Retina (tissue), 1 donor: ENCODE data around the gene CACNA1B.
"Not testable (repeated sequence)": the region's sequence is repeated elsewhere in the genome, so short reads cannot be mapped to it uniquely, and the experiment has no call there.

Experiments
- DNase-seq: peaks from one replicate; pipeline ENCODE4 v3.0.0-alpha.2; 2016

CACNA1B gene

DNA sequence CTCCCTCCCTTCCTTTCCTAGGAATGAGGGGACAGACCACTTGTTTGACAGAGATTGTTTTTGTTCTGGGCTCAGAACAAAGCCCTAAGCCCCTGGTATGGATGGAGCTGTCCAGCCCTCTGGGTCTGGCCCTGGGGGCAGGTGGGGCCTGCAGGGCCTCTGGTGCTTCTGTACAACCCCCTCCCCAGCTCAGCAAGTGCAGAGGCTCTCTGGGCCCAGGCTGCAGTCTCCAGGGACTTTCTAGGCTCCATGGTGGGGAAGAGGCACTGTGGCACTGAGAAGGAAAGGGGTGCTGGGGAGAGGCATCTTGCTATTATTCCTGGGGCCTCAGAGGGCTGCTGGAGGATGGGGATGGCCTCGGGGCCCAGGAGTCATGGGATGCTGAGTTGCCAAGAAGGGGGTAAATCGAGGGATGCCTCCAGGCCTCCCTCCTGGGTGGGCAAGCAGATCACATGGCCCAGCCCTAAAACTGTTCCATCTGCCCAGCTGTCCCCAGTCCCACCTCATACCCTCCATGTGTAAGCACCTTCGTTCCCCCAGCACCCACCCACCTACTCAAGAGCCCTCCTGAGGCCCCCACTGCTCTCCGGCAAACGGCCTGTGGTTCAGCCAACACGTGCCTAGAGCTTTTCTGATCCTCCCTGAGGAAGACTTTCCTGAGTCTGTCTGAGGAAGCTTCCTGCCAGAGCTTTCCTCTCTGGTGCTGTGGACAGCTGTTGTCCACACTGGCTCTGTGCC, 225.7 kb downstream of the CACNA1B start:
- DNase-seq: no peak

DNA sequence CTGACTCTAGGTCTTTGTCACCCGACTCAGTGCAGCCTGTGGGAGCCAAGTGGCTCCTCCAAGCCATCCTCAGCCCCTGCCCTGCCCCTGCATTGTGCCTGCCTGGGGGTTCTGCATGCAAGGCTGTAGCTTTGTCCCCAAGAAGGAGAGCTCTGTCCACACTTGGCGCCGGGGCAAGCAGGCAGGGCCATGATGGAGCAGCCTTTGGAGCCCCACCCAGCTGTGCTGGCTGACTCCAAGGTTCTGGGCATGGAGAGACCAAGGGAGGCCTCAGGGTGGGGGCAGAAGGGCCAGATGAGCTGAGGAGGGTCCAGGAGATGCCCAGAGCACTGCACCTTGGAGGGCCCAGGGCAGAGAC, 226.2 kb downstream of the CACNA1B start:
- DNase-seq: no peak

DNA sequence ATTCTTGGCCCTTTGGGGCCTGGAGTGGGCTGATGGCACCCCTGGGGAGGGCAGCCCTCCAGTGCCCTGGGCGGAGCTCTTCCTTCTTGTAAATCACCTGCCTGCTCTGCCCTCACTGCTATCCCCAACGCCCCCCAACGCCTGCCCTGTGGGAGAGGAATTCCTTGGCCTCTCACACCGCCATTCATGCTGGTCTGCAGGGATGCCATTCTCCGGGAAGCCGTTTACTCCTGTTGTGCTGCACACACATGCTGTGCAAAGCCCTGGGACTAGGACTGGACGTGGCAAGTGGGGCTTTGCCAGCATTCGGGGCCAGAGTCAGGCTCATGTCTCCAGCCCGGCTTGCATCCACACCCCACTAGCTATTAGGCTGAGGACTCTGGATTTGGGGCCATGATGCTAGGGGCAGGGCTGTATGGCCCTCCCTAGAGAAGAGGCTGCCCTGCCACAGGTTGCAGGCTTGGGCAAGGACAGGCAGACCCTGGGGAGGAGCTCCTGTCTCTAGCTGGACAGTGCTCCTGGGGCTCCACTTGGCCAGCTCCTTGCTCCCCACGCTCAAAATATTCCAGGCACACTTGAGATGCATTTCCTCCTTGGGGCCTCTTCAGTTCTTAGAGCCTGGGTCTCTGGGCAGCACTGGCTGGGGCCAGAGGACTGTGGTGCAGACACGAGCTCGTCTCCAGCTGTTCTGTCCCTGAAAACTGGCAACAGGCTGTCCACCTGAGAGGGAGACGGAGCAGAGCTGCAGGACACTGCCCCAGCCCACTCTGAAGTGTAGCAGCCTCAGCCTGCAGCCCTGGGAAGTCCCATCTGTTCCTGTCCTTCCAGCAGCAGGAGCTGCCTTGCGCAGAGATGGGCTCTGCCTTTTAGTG, 226.9 kb downstream of the CACNA1B start:
- no peak for DNase-seq

DNA sequence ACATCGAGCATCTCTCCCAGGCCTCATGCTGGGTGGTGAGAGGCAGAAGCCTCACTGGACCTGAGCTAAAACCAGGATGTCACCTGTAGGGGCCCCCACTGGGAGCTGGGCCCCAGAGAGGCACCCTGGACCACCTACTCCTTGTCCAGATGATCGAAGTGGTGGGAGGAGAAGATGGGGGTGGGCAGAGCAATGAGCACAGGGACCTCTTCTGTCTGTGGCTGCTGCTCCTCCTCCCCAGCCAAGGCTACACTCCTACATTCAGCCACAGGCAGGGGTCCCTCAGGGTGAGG, 227.5 kb downstream of the CACNA1B start:
- DNase-seq: no peak

DNA sequence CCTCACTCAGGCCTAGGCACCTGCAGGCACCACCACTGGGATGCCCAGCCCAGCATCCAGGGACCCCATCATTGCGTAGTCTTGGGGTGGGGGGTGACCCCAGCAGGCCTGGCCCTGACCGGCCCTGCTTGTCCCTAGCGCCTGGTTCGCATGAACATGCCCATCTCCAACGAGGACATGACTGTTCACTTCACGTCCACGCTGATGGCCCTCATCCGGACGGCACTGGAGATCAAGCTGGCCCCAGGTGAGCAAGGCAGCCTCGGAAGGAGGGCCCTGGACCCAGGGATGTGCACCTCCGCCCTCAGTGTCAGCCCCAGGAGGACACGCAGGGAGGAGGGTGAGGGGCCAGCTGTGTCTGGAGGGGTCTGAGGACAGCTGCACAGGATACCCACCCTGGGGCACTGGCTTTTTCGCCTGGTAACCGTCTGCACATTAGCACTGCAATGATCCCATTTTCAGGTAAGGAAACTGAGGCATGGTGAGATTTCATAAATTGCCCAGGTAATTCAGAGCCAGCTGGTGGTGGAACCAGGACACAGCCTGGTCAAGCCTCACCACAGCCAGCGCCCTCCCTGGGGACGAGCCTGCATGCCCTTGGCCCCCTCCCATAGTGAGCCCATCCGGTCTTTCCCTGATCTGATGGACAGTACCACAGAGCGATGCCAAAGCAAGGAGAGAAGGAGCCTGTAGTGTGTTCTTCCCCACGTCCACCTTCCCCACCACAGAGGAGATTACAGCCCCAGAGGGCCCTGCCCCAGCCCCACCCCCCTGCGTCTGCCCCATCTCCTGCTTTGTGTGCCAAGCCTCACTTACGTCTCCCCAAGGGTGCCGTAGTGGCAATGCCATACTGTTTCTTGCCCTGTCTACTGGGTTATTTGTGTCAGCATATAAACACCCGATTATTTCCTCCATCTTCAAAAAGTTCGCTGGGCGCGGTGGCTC, 228.3 kb downstream of the CACNA1B start:
- no peak for DNase-seq

DNA sequence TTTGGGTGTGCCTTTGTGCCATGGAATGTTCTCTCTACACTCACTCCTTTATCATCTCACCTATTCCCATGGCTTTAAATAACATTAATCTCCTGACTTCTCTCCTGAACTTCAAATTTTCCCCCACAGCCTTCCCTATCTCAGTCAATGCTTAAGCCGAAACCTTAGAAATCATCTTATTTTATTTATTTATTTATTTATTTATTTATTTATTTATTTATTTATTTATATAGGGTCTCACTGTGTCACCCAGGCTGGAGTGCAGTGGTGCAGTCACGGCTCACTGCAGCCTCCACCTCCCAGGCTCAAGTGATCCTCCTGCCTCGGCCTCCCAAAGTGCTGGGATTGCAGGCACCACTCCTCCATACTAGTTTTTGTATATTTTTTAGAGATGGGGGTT, 229.5 kb downstream of the CACNA1B start:
- not testable (repeated sequence) for DNase-seq

DNA sequence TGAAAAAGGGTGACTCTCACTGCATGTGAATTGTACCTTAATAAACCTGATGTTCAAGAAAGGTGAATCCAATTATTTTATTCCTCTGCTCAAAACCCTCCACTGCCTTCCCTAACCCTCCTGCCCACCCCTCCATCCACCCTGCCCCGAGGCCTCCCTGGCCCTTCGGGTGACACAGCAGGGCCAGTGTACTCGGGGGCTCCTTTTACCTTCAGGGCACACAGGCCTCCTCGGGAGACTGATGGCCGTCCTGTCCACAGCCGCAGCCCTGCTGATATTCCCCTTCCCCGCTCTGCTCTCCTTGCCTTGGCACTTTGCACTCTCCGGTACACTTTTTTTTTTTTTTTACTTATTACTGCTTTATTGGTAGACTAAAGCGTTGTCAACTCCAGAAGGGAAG, 234.0 kb downstream of the CACNA1B start:
- no peak for DNase-seq

DNA sequence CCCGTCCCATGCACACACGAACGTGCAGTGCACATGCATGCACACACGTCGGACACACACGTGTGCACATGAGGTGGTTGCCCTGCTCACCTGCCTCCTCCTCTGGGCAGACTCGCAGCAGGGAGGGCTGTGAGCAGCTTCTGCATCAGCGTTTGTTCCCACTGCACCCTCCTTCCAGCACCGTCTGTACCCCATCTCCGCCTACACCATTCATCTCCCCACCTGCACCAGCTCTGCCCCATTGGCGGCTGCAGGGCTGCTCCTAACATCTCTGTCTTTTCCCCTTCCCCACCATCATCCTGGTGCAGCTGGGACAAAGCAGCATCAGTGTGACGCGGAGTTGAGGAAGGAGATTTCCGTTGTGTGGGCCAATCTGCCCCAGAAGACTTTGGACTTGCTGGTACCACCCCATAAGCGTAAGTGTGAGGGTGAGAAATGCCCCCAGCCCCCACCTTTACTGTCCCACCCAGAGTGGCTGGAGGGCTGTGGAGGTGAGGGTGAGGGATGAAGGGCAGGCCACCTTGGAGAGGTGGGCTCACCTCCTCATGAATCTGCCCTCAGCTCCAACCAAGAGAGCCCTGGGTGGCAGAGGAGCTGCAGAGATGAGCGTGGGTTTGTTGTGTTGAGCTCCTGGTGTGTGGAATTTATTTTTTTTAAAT, 234.6 kb downstream of the CACNA1B start:
- DNase-seq: no peak

DNA sequence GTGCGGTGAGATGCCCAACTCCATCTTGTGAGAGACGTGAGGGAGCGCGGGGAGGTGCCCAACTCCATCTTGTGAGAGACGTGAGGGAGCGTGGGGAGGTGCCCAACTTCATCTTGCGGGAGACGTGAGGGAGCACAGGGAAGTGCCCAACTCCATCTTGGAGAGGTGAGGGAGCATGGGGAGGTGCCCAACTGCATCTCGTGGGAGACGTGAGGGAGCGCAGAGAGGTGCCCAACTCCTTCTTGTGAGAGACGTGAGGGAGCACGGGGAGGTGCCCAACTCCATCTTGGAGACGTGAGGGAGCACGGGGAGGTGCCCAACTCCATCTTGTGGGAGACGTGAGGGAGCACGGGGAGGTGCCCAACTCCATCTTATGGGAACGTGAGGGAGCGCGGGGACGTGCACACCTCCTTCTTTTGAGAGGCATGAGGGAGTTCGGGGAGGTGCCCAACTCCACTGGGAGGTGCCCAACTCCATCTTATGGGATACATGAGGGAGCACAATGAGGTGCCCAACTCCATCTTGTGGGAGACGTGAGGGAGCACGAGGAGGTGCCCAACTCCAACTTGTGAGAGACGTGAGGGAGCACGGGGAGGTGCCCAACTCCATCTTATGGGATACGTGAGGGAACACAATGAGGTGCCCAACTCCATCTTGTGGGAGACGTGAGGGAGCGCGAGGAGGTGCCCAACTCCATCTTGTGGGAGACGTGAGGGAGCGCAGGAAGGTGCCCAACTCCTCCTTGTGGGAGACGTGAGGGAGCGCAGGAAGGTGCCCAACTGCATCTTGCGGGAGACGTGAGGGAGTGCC, 235.4 kb downstream of the CACNA1B start:
- no peak for DNase-seq

DNA sequence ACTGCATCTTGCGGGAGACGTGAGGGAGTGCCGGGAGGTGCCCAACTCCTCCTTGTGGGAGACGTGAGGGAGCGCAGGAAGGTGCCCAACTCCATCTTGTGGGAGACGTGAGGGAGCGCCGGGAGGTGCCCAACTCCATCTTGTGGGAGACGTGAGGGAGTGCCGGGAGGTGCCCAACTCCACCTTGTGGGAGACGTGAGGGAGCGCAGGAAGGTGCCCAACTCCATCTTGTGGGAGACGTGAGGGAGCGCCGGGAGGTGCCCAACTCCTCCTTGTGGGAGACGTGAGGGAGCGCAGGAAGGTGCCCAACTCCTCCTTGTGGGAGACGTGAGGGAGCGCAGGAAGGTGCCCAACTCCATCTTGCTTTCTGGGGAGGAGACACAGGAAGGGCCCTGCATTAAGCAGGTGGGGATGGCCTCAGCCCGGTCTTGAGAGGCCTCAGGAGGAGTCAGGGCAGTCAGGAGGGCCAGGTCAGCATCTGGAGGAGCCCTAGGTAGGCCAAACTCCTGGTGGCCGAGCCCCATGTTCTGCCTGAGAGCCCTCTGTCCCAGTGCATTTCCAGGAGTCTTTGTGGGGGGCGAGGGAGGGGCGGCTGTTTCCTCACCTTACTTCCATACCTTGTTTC, 236.2 kb downstream of the CACNA1B start:
- DNase-seq: not testable (repeated sequence)

DNA sequence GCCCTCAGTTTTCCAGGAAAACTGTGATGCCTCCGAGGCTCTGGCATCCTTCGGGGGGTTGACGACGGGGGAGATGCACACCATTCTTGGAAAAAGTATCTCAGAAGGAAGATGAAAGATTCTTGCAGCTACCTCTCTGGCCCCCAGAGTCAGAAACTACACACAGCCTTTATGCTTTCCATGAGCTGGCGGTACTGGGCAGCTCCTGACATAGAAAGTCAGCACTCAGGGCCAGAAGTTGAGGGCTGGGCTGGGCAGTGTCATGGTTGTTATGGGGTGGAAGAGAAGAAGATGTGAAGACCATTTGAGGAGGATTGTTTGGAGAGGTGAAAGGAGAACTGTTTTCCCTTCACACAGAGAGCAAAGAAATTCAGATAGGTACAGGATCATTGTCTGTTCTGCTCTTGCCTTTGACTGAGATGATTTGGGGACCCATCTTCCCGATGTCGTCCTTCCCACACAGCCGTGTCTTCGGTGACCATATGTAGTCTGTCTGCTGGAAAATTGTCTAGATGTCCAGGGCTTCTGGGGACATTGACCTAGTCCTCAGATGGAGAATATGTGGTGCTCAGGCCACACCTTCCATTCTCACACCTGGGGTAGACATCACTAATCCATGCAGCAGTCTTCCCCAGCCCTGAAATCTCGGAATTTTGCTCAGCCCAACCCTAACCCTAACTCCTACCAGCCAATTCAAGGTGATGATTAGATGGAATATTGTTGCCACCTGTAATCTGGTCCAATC, 237.1 kb downstream of the CACNA1B start:
- no peak for DNase-seq

DNA sequence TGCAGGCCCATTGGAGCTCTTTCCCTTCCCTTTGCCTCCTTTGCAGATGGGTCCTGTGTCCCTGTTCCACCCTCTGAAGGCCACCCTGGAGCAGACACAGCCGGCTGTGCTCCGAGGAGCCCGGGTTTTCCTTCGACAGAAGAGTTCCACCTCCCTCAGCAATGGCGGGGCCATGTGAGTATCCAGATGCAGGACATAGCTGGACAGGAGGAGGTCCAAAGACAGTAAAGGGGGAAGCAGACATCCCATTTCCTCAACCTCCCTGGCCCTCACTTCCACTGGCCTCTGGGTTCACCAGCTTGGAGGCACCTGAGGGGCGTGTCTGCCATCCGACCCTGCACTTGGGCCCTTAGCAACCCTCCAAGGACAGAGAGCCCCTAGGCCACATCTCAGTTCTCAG, 237.9 kb downstream of the CACNA1B start:
- DNase-seq: no peak

DNA sequence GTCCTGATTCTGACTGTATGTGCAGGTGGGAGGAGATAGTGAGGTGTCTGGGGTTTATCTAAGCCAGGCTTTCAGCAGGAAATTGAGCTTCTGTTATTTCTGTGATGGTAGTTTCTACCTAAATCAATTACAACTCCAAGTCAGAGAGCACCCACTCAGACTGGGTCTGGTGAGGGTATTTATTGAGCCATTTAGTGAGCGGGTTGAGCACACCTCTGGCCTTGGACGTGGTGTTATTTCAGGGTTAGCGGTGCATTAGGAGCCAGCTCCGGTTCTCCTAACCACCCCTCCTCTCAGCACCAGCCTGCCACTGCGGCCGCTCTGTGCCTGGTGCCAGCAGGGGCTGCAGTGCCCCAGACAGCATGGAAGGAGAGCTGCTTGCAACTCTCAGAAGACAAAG, 238.9 kb downstream of the CACNA1B start:
- DNase-seq: no peak

DNA sequence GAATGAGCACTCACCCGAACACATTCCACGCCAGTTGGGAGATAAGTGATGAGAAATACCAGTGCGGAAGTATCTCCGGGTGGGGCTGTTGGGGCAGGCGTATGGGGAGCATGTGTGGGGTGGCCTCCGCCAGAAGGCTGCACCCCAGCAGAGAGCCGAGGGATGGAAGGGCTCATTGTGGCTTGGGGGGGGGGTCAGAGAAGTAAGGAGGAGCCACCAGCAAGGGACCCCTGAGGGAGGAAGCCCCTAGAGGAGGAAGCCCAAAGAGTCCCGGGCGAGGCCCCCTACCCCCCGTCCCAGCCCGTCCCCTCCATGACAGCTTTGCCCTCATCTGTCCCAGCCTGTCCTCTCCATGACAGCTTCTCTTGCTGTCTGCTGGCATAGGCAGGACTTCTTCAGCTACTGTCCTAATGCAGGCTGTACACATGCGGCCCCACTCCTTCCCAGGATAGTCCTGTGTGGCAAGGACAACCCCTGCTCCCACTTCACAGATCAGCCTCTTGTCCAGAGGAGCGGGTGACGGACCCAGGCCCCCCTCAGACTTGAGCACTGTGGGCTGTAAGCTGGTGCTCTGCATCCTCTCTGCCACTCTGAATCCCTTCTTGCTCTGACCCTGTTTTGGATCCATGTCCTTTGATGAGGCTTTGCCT, 239.6 kb downstream of the CACNA1B start:
- DNase-seq: no peak

DNA sequence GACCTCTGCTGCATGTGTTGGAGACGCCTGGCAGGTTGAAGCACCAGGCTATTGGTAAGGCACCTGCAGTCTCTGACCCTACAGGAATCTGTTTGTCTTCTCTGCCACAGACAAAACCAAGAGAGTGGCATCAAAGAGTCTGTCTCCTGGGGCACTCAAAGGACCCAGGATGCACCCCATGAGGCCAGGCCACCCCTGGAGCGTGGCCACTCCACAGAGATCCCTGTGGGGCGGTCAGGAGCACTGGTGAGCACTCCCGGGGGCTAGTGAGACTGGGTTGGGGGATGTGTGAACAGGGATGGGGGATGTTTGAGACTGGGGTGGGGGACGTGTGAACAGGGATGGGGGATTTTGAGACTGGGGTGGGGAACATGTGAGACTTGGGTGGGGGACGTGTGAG, 240.3 kb downstream of the CACNA1B start:
- DNase-seq: no peak

DNA sequence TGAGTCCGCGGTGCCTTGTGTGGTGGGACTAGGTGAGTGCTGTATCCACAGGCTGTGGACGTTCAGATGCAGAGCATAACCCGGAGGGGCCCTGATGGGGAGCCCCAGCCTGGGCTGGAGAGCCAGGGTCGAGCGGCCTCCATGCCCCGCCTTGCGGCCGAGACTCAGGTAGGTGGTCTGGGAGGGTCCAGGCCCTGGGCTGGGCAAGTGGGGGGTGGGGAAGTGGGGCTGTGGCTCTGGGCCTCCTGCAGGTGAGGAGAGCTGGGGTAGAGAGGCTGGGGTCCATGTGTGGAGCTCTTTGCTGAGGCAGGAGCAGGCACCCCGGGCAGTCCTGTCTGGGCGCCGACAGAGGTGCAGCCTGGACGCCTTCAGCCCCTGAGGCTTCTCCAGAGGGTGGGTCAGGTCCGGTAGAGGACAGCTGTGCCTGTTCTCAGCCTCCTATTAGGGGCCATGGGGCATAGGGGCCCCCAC, 241.1 kb downstream of the CACNA1B start:
- DNase-seq: no peak

DNA sequence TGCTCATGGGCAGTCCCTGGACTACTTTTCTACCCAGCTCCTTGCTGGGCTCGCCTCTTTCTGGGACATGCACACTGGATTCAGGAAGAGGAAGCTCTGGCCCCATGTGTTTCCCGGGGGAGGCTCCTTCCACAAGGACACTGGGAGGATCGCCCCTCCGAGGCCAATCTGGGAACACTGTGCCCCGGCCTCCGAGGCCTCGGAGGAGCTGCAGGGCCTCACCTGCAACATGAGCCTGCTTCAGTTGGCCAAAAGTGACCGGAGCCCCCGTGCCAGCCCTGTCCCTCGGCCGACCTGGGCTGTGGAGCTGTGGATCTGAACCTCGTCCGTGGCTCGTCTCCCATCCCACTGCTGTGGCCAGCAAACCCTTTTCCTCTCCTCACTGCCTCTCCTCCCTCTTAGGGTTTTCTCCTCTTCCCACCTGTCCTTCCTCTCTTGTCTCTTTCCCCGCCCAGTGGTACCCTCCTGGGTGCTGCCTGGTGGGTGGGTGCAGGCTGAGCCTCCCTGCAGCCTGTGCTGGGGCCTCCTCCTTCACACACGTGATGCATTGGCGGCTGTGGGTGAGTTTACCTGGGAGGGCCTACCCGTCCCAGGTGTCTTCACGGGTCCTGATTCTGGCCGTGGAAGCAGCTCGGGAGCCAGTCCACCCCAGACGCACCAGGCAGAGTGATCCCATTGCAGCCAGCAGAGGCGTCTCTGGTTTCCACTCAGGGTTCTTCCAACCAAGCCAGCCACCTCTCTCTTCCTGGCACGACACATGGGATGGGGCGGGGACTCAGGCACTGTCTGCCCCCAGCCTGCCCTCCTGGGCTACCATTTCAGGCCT, 241.8 kb downstream of the CACNA1B start:
- no peak for DNase-seq

DNA sequence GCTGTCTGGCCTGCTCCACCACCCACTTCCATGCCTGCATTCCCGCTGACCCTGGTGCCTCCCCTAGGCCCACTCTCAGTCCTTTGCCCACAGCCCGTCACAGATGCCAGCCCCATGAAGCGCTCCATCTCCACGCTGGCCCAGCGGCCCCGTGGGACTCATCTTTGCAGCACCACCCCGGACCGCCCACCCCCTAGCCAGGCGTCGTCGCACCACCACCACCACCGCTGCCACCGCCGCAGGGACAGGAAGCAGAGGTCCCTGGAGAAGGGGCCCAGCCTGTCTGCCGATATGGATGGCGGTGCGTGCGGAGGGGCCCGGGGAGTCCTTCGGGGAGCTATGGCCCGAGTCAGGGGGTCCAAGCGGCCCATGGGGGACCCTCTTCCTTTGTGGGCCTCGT, 242.5 kb downstream of the CACNA1B start:
- DNase-seq: no peak
